Activated naive CD4-positive, alpha-beta T cell treated with anti-CD3 and anti-CD28 coated beads for 36 hours (primary cell): ENCODE data around the gene CD2BP2. TPM values are rescaled to one million over a fixed set of nuclear protein-coding genes. Genes with fewer than 3 reads are reported as not detected.
"Not testable (repeated sequence)": the region's sequence is repeated elsewhere in the genome, so short reads cannot be mapped to it uniquely, and the experiment has no call there.

Experiments used
- CTCF ChIA-PET: fragments of 350-600 bp; sonication (Branson Sonifier 250); formaldehyde crosslinking; loops from one replicate; lab custom pipeline; 2021; ENCODE audit warnings: antibody characterized with exemption; lab: Charles Lee
- DNase-seq: peaks from one replicate; pipeline ENCODE4 v3.0.0-alpha.2; 2020
- H3K27ac Mint-ChIP-seq: one replicate; pipeline ENCODE4 v1.8.0; 2021; ENCODE audit warnings: mild to moderate bottlenecking, mixed read lengths
- H3K27me3 Mint-ChIP-seq: one replicate; pipeline ENCODE4 v1.8.0; 2021; ENCODE audit warnings: low read depth, mixed read lengths
- H3K36me3 Mint-ChIP-seq: one replicate; pipeline ENCODE4 v1.8.0; 2021; ENCODE audit warnings: low read depth, mixed read lengths
- H3K4me1 Mint-ChIP-seq: one replicate; pipeline ENCODE4 v1.8.0; 2021; ENCODE audit warnings: low read depth, mixed read lengths
- H3K4me3 Mint-ChIP-seq: one replicate; pipeline ENCODE4 v1.8.0; 2021; ENCODE audit warnings: mild to moderate bottlenecking, moderate library complexity, mixed read lengths
- H3K9me3 Mint-ChIP-seq: one replicate; pipeline ENCODE4 v1.8.0; 2021; ENCODE audit warnings: mixed read lengths
- intact Hi-C: fragments of 100-400 bp; cut with micrococcal nuclease; formaldehyde crosslinking; loops from one replicate; pipeline ENCODE4 v1.15.1; 2023
- total RNA-seq, 2 experiments: library from RNA; stranded (reverse); gene quantifications; one replicate each; pipeline ENCODE4 v1.2.3, GENCODE V29; 2021

Gene CD2BP2
- total RNA-seq, 2 experiments from 2014 or later = 39.2 to 41.4 TPM

DNA sequence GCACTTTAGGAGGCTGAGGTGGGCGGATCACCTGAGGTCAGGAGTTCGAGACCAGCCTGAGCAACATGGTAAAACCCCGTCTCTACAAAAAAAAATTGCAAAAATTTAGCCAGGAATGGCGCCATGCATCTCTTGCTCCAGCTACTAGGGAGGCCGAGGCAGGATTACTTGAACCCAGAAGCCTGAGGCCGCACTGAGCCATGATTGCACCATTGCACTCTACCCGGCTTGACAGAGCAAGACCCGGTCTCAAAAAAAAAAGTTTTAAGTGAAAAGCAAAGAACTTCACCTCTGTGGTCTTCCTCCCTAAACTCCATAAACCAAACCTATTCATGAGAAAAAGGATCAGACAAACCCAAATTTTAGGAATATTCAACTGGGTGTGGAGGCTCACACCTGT is 7.0 kb downstream of the CD2BP2 start:
- intact Hi-C loops = no loop called here
- Mint-ChIP-seq H3K4me3 (no peak overlapping the region), H3K36me3 (peaks cover 16% of the 10 kb centered on the region), H3K9me3 (no peaks in the 10 kb centered on the region), H3K27me3 (no peaks in the 10 kb centered on the region), H3K27ac (no peak overlapping the region), H3K4me1 (peaks cover 24% of the 10 kb centered on the region)
- DNase-seq = no peak
- CTCF ChIA-PET = interaction anchor here (0.6 kb wide), 1 partner anchor 12 kb away, joined by 3 read pairs; no protein-coding TSS in a partner anchor

- Mint-ChIP-seq H3K27ac (no peak overlapping the region), H3K27me3 (no peaks in the 10 kb centered on the region), H3K4me1 (peaks cover 14% of the 10 kb centered on the region), H3K36me3 (peaks cover 5% of the 10 kb centered on the region), H3K9me3 (no peaks in the 10 kb centered on the region), H3K4me3 (no peak overlapping the region)
- no peak for DNase-seq
- intact Hi-C loops = no loop called here
- CTCF ChIA-PET = no interaction called here
Observed at GRCh38 chr16:30346286-30346685, 8.8 kb downstream of the CD2BP2 start.

DNA sequence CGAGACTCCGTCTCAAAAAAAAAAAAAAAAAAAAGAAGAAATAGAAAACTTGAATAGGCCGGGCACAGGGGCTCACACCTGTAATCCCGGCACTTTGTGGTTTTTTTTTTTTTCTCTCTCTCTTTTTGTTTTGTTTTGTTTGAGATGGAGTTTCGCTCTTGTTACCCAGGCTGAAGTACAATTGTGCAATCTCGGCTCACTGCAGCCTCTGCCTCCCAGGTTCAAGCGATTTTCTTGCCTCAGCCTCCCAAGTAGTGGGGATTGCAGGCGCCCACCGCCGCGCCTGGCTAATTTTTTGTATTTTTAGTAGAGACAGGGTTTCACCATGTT is 11.7 kb downstream of the CD2BP2 start:
- H3K4me1 Mint-ChIP-seq, H3K36me3 Mint-ChIP-seq, intact Hi-C loops, CTCF ChIA-PET, H3K27me3 Mint-ChIP-seq, H3K27ac Mint-ChIP-seq, DNase-seq, H3K9me3 Mint-ChIP-seq, H3K4me3 Mint-ChIP-seq: not testable (repeated sequence)

- no peaks in the 10 kb centered on the region for H3K27me3 Mint-ChIP-seq
- no peaks in the 10 kb centered on the region for H3K9me3 Mint-ChIP-seq
- DNase-seq = no peak
- H3K27ac Mint-ChIP-seq = no peak overlapping the region
- peaks cover 7% of the 10 kb centered on the region for H3K4me1 Mint-ChIP-seq
- intact Hi-C loops = no loop called here
- H3K36me3 Mint-ChIP-seq = no peaks in the 10 kb centered on the region
- H3K4me3 Mint-ChIP-seq = no peak overlapping the region
- CTCF ChIA-PET = no interaction called here
Observed at GRCh38 chr16:30342751-30343490, 12.2 kb downstream of the CD2BP2 start.

DNA sequence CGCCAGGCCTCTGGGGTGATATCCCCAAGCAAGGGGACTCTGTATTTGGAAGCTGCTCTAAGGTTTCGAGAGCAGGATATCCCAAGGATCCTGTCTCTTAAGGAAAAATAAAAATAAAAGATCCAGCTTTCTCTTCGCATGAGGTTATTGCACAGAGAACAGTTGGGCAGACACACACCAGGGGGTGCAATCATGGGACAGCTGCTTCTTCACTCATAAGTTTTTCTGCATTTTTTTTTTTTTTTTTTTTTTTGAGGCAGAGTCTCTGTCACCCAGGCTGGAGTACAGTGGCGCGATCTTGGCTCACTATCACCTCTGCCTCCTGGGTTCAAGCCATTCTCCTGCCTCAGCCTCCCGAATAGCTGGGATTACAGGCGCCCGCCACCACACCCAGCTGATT is 13.1 kb downstream of the CD2BP2 start:
- H3K9me3 Mint-ChIP-seq, H3K27me3 Mint-ChIP-seq, H3K4me1 Mint-ChIP-seq, H3K36me3 Mint-ChIP-seq, DNase-seq, CTCF ChIA-PET, intact Hi-C loops, H3K4me3 Mint-ChIP-seq, H3K27ac Mint-ChIP-seq: not testable (repeated sequence)

DNA sequence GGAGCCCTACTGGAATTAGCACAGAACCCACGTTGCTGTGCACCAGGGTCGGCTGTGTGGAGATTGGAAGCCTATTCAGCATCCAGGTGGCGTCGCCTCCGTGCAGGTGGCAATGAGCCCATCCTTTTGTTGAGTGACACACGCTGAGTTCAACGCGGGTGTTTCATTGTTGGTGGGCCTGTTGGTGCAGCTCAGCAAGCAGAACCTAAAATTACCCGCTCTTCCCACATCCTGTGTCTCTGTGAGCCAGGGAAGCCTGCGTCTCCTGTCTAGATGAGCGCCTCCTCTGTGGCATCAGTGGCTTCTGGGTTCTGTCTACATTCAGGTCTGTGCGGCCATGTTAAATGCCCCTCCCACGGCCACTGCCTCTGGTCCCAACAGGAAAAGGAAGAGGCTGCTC is 14.5 kb downstream of the CD2BP2 start:
- intact Hi-C loops = no loop called here

GRCh38 chr16:30338715-30339114 is 16.4 kb downstream of the CD2BP2 start:
- CTCF ChIA-PET, DNase-seq, H3K4me3 Mint-ChIP-seq, H3K27me3 Mint-ChIP-seq, intact Hi-C loops, H3K27ac Mint-ChIP-seq, H3K36me3 Mint-ChIP-seq, H3K9me3 Mint-ChIP-seq: not testable (repeated sequence)
- peaks cover 18% of the 10 kb centered on the region for H3K4me1 Mint-ChIP-seq

More for the DNA sequence above, 14.5 kb downstream of the CD2BP2 start:
- Mint-ChIP-seq H3K9me3 (no peaks in the 10 kb centered on the region), H3K4me3 (no peak overlapping the region), H3K27me3 (no peaks in the 10 kb centered on the region), H3K27ac (no peak overlapping the region), H3K36me3 (no peaks in the 10 kb centered on the region), H3K4me1 (peaks cover 15% of the 10 kb centered on the region)
- DNase-seq = peak; percentile 26
- CTCF ChIA-PET = no interaction called here

- H3K4me3 Mint-ChIP-seq, H3K27me3 Mint-ChIP-seq, DNase-seq, H3K27ac Mint-ChIP-seq, H3K9me3 Mint-ChIP-seq, CTCF ChIA-PET, intact Hi-C loops, H3K36me3 Mint-ChIP-seq: not testable (repeated sequence)
- H3K4me1 Mint-ChIP-seq = peaks cover 18% of the 10 kb centered on the region
Observed at GRCh38 chr16:30337964-30338357, 17.1 kb downstream of the CD2BP2 start.

DNA sequence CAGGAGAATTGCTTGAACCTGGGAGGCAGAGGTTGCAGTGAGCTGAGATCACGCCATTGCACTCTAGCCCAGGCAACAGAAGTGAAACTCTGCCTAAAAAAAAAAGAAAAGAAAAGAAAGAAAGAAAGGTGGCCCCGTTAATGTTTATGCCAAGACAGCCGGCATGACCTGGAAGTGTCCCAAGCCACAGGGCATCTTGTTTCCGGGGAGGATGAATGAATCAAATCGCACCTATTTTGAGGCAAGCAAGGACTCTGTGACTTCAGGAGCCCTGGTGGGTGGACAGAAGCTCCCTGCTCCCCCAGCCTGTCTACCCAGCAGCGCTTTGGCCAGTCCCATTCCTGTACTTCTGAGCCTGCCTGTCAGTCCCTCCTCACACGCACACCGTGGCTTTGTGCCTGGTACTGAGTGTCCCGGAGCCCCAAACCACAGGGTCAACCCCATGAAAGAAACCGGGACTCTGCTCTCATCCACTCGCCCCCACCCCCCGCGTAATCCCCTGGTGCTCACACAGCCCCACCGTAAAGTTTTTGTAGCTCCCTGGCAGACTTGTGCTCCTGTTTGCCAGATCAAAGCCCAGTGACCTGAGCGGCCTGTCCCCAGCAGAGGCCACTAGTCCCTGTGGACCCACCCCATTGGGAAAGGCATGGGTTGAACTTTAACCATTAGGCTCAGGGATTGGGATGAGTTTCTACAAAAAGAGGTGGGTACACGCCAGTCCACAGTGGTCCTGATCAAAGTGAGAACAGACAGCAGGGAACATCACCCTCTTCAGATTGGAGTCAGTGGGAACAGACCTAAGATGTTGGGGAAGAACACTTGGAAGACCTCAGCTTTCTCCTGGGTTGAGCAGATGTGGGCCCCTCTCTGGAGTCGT is 19.3 kb downstream of the CD2BP2 start:
- peak overlapping the region; percentile 78 for H3K4me3 Mint-ChIP-seq
- H3K9me3 Mint-ChIP-seq = no peaks in the 10 kb centered on the region
- H3K4me1 Mint-ChIP-seq = peaks cover 26% of the 10 kb centered on the region
- H3K27ac Mint-ChIP-seq = peak overlapping the region; percentile 59
- intact Hi-C loops = loop anchor here (1.0 to 2.0 kb wide), 4 partner anchors 19 to 71 kb away; partner anchors contain the start of genes CD2BP2, TBC1D10B and ZNF771
- peaks cover 1% of the 10 kb centered on the region for H3K36me3 Mint-ChIP-seq
- DNase-seq = peak; percentile 63
- CTCF ChIA-PET = interaction anchor here (0.6 to 1.6 kb wide), 2 partner anchors 13 to 243 kb away, joined by 3 read pairs; no protein-coding TSS in a partner anchor
- no peaks in the 10 kb centered on the region for H3K27me3 Mint-ChIP-seq

DNA sequence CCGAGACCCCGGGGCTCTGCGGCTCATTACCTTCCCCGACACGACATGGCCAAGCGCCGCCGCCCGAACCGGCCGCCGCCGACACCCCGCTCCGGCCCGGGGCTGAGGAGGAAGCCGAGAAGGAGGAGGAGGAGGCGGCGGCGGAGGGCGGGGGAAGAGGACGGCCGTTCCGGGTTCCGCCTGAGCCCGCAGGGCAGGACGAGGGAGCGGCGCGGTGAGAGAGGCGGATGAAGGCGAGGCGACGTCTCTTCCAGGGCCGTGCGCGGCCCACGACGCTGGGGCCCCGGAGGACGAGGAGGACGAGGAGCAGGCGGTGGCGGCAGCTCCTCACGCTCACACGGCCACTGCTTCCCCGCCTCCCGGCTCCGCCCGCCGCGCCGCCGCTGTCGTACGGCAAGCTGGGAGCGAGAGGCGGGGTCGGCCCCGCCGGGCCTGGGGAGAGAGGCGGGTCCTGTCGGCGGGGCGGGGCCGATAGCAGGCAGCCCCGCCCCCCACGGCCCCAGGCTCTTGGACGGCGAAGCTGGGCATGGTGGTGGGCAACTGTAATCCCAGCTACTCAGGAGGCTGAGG is 20.0 kb downstream of the CD2BP2 start:
- peaks cover 26% of the 10 kb centered on the region for H3K4me1 Mint-ChIP-seq
- H3K4me3 Mint-ChIP-seq = peak overlapping the region; percentile 78
- peak; percentile 86 for DNase-seq
- H3K27me3 Mint-ChIP-seq, H3K36me3 Mint-ChIP-seq, H3K9me3 Mint-ChIP-seq: not testable (repeated sequence)
- H3K27ac Mint-ChIP-seq = peak overlapping the region; percentile 82
- intact Hi-C loops = loop anchor here (1.0 to 2.0 kb wide), 4 partner anchors 20 to 72 kb away; partner anchors contain the start of genes CD2BP2, TBC1D10B and ZNF771
- CTCF ChIA-PET = interaction anchor here (0.6 to 1.6 kb wide), 2 partner anchors 242 to 302 kb away, joined by 3 to 4 read pairs; no protein-coding TSS in a partner anchor

DNA sequence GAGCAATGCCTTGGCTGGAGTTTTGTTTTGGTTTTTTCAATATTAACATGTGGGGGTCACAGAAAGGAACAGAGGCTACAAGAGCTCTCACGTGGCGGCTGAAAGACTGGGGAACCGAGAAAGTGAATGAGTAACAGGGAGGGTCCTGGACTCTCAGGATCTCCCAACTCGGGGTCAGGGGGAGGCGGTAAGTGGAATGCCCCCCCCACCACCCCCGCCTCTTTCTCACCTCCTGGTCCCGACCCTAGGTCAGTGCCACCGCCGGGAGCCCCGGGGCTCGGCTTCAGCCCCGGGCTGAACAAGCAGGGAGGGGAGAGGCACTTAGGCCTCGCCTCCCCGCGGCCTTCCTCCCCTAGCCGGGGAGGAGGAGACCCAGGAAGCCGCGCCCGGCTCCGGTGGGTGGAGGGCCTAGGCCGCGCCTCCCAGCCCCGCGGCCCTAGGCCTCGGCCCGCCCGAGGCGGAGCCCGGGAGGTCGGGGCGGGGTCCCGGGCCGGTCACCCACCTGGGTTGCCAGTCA is 20.6 kb downstream of the CD2BP2 start:
- intact Hi-C loops = loop anchor here (2.0 kb wide), 2 partner anchors 44 to 72 kb away; partner anchors contain the start of gene ZNF771
- not testable (repeated sequence) for H3K36me3 Mint-ChIP-seq, H3K27me3 Mint-ChIP-seq, H3K9me3 Mint-ChIP-seq
- DNase-seq = peak; percentile 89
- H3K4me1 Mint-ChIP-seq = peaks cover 27% of the 10 kb centered on the region
- H3K27ac Mint-ChIP-seq = peak overlapping the region; percentile 86
- H3K4me3 Mint-ChIP-seq = peak overlapping the region; percentile 95
- CTCF ChIA-PET = interaction anchor here (0.6 kb wide), 1 partner anchor 302 kb away, joined by 4 read pairs; no protein-coding TSS in a partner anchor

- DNase-seq, intact Hi-C loops, H3K4me3 Mint-ChIP-seq: not testable (repeated sequence)
Observed at GRCh38 chr16:30324220-30324619, 30.9 kb downstream of the CD2BP2 start.

More at GRCh38 chr16:30324220-30324619, 30.9 kb downstream of the CD2BP2 start:
- H3K27ac Mint-ChIP-seq, H3K27me3 Mint-ChIP-seq, H3K36me3 Mint-ChIP-seq, H3K9me3 Mint-ChIP-seq, CTCF ChIA-PET: not testable (repeated sequence)
- peaks cover 32% of the 10 kb centered on the region for H3K4me1 Mint-ChIP-seq
